Right ventricle myocardium superior (tissue), 1 donor: Measurements from ENCODE around the gene BTBD18. TPM values are rescaled to one million over a fixed set of nuclear protein-coding genes. Genes with fewer than 3 reads are reported as not detected.
A peak's percentile ranks its signal among the peaks of the same experiment; 100 is the strongest.
"Not testable (repeated sequence)": the region's sequence is repeated elsewhere in the genome, so short reads cannot be mapped to it uniquely, and the experiment has no call there.

Source experiments
- ATAC-seq: fragments of 200-7000 bp; cut with Tn5 transposase; one replicate; pipeline ENCODE4 v1.9.1; 2020; ENCODE audit warnings: mild to moderate bottlenecking; ENCODE audit not compliant: poor library complexity
- DNase-seq: peaks from one replicate; pipeline ENCODE4 v3.0.0-alpha.2; 2020
- intact Hi-C: fragments of 100-400 bp; cut with DNase I; formaldehyde crosslinking; loops from one replicate; pipeline ENCODE4 v1.11.2; 2022
- total RNA-seq: library from RNA; stranded (reverse); fragmentation: NEBNext Ultra II Directional; extraction: Animal tissue kit (Norgen Biotek cat#: 25700); gene quantifications from one replicate; pipeline ENCODE4 v1.2.1, GENCODE V29; 2021
- donor health status: DM: no; HTN: yes; CAD: no; lungs with severe emphysema.

BTBD18 gene
- total RNA-seq, 1 donor from 2014 or later, result not detected

- DNase-seq (no peak), ATAC-seq (no peak)
- intact Hi-C loops, result loop anchor here (10.0 kb wide), 1 partner anchor 58 kb away; no protein-coding TSS in a partner anchor
These were observed 4.7 kb downstream of the BTBD18 start for GRCh38 chr11:57746920-57747319.

- ATAC-seq (no peak), DNase-seq (no peak)
- intact Hi-C loops, result loop anchor here (10.0 kb wide), 1 partner anchor 60 kb away; no protein-coding TSS in a partner anchor
These were observed 6.4 kb downstream of the BTBD18 start for GRCh38 chr11:57745206-57745605.

GRCh38 chr11:57744357-57744756 is 7.3 kb downstream of the BTBD18 start:
- intact Hi-C loops, result loop anchor here (10.0 kb wide), 1 partner anchor 60 kb away; no protein-coding TSS in a partner anchor

GRCh38 chr11:57742087-57742452 is 9.5 kb downstream of the BTBD18 start:
- intact Hi-C loops, result loop anchor here (10.0 kb wide), 1 partner anchor 63 kb away; no protein-coding TSS in a partner anchor
- ATAC-seq (no peak), DNase-seq (no peak)

More at GRCh38 chr11:57744357-57744756, 7.3 kb downstream of the BTBD18 start:
- ATAC-seq (no peak), DNase-seq (no peak)

- DNase-seq, result peak; percentile 97
- intact Hi-C loops, result loop anchor here (10.0 kb wide), 1 partner anchor 63 kb away; no protein-coding TSS in a partner anchor
- ATAC-seq, result peak; percentile 97
These were observed 10.2 kb downstream of the BTBD18 start, which contains the start of gene SELENOH for GRCh38 chr11:57741132-57742086. TSS of gene SELENOH (plus strand) at chr11:57741491. CDS start at chr11:57741596, 105 bp downstream.

GRCh38 chr11:57735619-57736298 is 15.9 kb downstream of the BTBD18 start:
- DNase-seq (no peak), ATAC-seq (peak; percentile 58)
- intact Hi-C loops, result no loop called here

- intact Hi-C loops, result no loop called here
- ATAC-seq, result no peak
These were observed 19.0 kb downstream of the BTBD18 start for GRCh38 chr11:57732661-57733060.

GRCh38 chr11:57729479-57729878 is 22.1 kb downstream of the BTBD18 start:
- ATAC-seq, result no peak

More at GRCh38 chr11:57732661-57733060, 19.0 kb downstream of the BTBD18 start:
- DNase-seq, result no peak

GRCh38 chr11:57728829-57729228 is 22.8 kb downstream of the BTBD18 start:
- ATAC-seq (no peak), DNase-seq (no peak)
- intact Hi-C loops, result no loop called here

More at GRCh38 chr11:57729479-57729878, 22.1 kb downstream of the BTBD18 start:
- no peak for DNase-seq
- intact Hi-C loops, result no loop called here

- intact Hi-C loops, result no loop called here
- ATAC-seq (no peak), DNase-seq (no peak)
These were observed 24.4 kb downstream of the BTBD18 start for GRCh38 chr11:57727185-57727584.

GRCh38 chr11:57716726-57717125 is 34.9 kb downstream of the BTBD18 start:
- ATAC-seq, intact Hi-C loops, DNase-seq: not testable (repeated sequence)

- ATAC-seq, result no peak
- intact Hi-C loops, result no loop called here
- DNase-seq, result no peak
These were observed 37.8 kb downstream of the BTBD18 start for GRCh38 chr11:57713835-57714234.

GRCh38 chr11:57712256-57713150 is 39.1 kb downstream of the BTBD18 start, which contains the start of gene TMX2:
TSS of gene TMX2 (plus strand) at chr11:57712593. CDS start at chr11:57712619, 26 bp downstream.
- intact Hi-C loops, result no loop called here
- DNase-seq (peak; percentile 96), ATAC-seq (peak; percentile 96)

GRCh38 chr11:57711414-57712255 is 40.0 kb downstream of the BTBD18 start, which contains the start of gene MED19:
TSS of gene MED19 (minus strand) at chr11:57712215. CDS start at chr11:57712179, 36 bp downstream.
- DNase-seq (peak; percentile 84), ATAC-seq (peak; percentile 65)
- intact Hi-C loops, result no loop called here

GRCh38 chr11:57709802-57710367 is 41.7 kb downstream of the BTBD18 start:
- DNase-seq (no peak), ATAC-seq (no peak)
- intact Hi-C loops, result no loop called here

- DNase-seq, intact Hi-C loops, ATAC-seq: not testable (repeated sequence)
These were observed 46.2 kb downstream of the BTBD18 start for GRCh38 chr11:57705432-57705831.

GRCh38 chr11:57704932-57705331 is 46.7 kb downstream of the BTBD18 start:
- ATAC-seq (no peak), DNase-seq (no peak)
- intact Hi-C loops, result no loop called here
